ENCODE data around the gene EEF1AKMT1. TPM values are rescaled to one million over a fixed set of nuclear protein-coding genes. Genes with fewer than 3 reads are reported as not detected.
"Not testable (repeated sequence)": the region's sequence is repeated elsewhere in the genome, so short reads cannot be mapped to it uniquely, and the experiment has no call there.

The EEF1AKMT1 gene
- total RNA-seq, 1 experiment from 2014 or later: 8.8 TPM

GRCh38 chr13:20700288-20700687 lies 73.5 kb downstream of the EEF1AKMT1 start:
- no peak for DNase-seq (ENCODE audit: low spot score)

DNA sequence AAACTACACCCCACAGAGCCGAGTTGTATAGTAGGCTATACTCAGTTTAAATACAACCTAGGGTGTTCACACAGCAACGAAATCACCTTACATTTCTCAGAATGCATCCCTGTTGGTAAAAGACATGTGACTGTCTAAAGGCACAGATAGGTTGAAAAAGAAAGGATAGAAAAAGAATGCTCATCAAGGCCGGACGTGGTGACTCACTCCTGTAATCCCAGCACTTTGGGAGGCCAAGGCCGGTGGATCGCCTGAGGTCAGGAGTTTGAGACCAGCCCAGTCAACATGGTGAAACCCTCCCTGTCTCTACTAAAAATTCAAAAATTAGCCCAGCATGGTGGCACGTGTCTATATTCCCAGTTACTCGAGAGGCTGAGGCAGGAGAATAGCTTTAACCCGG lies 74.0 kb downstream of the EEF1AKMT1 start:
- DNase-seq (ENCODE audit: low spot score): no peak

DNA sequence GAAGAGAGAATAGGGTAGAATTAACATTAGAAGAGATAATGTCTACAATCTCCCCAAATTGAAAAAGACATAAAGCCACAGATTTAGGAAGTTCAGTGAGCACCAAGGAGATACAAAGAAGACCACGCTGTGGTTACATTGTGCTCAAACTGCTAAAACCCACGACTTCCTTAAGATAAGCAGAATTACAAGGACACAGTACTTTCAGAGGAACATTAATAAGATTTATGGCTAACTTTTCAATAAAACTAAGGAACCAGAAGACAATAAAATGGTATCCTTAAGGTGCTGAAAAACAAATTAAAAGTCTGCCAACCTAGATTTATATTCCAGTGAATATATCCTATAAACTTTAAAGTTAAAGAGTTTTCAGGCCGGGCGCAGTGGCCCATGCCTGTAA lies 77.7 kb downstream of the EEF1AKMT1 start:
- DNase-seq (ENCODE audit: low spot score): no peak

DNA sequence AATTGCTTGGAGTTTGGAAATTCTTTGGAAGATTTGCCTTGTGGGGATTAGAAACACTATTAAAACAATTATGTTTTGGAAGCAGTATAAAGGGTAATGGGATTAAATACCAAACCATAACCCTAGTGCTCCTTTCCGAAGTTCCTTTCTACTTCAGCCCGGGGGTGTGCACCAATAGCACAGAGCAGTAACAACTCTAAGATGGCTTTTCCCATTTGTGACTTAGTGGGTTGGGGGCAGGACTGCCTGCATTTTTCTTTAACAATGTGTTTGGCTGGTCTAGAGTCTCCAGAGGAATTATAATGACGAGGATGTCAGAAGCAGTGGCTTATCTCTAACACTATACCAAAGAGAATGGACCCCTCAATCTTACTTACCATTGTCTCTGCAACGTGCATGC lies 82.1 kb downstream of the EEF1AKMT1 start:
- DNase-seq (ENCODE audit: low spot score): no peak

- no peak for DNase-seq (ENCODE audit: low spot score)
Measured at GRCh38 chr13:20689291-20689690, 84.5 kb downstream of the EEF1AKMT1 start.

DNA sequence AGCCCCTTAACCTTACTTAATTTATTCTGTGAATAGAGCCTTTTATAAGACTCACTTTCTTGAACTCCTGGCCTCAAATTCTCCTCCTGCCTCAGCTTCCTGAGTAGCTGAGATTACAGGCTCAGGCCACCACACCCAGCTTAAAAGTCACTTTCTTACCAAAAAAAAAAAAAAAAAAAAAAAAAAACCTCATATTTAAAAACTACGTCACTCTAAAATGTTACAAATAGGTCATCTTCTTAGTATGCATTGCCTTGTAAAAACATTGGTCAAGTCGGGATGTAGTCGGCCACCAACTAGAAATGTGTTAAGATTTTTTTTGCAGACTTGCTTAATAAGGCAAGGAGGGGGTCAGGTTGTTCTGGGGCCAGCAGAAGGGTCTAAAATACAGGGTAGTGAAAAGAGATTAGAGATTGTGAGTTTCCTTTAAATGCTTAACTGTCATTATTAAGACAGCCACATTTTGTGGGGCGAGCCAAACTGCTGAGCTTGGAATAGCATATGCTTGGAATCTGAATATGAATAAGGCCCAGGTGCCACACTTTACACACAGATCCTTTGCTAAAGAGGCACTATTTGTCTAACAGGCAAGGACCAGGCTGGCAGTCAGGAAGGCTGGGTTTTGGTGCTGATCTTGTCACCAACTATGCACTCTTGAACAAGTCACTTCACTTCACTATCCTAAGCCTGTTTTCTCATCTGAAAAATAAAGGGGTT lies 86.7 kb downstream of the EEF1AKMT1 start:
- no peak for DNase-seq (ENCODE audit: low spot score)

- no peak for DNase-seq (ENCODE audit: low spot score)
Measured at GRCh38 chr13:20686167-20686566, 87.6 kb downstream of the EEF1AKMT1 start.

DNA sequence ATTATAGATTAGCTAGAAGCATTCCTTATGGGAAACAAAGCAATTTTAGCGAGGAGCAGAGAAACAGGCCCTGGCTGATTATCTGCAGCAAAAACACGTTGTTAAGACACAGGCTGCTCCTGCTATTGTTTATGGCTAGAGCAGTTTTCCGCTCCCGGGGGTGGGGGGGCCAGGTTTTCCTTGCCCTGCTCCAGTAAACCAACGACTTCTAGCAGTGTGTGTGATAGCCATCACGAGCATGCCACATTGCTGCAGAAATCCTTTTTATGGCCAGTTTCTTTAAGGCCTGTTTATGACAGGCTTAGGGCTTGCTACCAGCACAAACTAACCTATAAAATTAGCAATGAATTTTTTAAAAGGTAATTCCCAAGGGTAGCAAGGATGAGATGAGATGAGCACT lies 88.7 kb downstream of the EEF1AKMT1 start:
- DNase-seq (ENCODE audit: low spot score): no peak

GRCh38 chr13:20684546-20684945 lies 89.2 kb downstream of the EEF1AKMT1 start:
- no peak for DNase-seq (ENCODE audit: low spot score)

- DNase-seq (ENCODE audit: low spot score): no peak
Measured at GRCh38 chr13:20684041-20684440, 89.7 kb downstream of the EEF1AKMT1 start.

DNA sequence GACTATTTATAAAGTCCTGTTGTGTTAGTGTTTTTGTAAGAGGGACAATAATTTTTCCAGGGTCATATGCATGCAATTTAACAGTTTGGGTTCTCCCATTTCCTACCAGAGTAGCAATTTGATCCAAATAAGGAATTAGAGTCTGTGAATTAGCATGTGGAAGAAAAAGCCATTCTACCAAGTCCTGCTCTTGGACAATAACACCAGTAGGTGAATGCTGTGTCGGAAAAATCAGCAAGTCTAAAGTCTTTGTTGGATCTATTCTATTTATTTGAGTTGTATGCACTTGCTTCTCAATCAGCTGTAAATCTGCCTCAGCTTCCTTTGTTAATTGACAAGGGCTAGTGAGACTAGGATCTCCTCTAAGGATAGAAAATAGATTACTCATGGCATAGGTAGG lies 91.7 kb downstream of the EEF1AKMT1 start:
- no peak for DNase-seq (ENCODE audit: low spot score)

DNA sequence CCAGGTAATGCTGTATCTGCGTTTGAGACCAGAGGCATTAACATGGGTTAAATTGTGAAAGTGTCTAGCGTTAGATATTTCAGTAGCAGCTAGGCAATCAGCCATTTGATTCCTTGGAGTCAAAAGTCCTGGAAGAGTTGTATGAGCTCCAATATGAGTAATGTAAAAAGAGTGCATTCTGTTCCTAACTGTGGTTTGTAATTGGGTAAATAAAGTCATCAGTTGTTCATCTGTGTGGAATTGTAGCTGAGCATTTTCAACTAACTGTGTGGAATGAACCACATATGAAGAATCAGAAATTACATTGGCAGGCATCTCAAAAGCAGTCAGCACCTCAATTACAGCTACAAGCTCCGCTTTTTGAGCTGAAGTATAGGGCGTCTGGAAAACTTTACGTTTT lies 92.3 kb downstream of the EEF1AKMT1 start:
- DNase-seq (ENCODE audit: low spot score): not testable (repeated sequence)

- no peak for DNase-seq (ENCODE audit: low spot score)
Measured at GRCh38 chr13:20680416-20681080, 93.2 kb downstream of the EEF1AKMT1 start.

DNA sequence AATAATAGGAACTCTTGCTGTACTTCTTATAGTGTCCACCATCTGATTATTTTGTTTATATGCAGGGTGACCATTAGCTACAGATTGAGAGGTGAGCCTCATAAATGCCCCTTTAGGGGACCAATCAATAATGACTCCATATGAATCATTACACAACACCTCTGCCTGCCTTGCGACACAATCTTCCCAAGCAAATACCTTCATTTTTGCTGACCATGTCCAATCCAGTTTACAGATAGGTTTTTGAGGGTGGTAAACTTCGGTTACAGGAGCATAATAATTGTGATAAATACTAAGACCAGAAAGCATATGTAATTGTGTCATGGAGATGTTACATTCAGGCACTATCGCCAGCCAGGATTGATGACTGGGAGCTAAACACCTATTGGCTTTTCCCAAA lies 93.9 kb downstream of the EEF1AKMT1 start:
- DNase-seq (ENCODE audit: low spot score): no peak

Other genes starting within 250 kb of the EEF1AKMT1 start
- 10.2 and 11.1 TPM in 2 replicates for gene CRYL1, start 248.1 kb downstream of the EEF1AKMT1 start, total RNA-seq (2014; rRNA removed; shearing (Covaris generic))
- 7.4 and 9.6 TPM in 2 replicates for gene IFT88, start 206.8 kb downstream of the EEF1AKMT1 start, total RNA-seq (2014; rRNA removed; shearing (Covaris generic))
- 3.9 and 5.3 TPM in 2 replicates for gene IL17D, start 70.3 kb downstream of the EEF1AKMT1 start, total RNA-seq (2014; rRNA removed; shearing (Covaris generic))
- 38.6 and 57.4 TPM in 2 replicates for gene XPO4, start 128.8 kb upstream of the EEF1AKMT1 start, total RNA-seq (2014; rRNA removed; shearing (Covaris generic))

Data from HT-29 (cell line).